ENCODE results near the gene TMEM52B.

TMEM52B gene
- total RNA-seq = 0 reads per million in 3 experiments

- no peak for DNase-seq
These were observed at the start of gene TMEM52B for GRCh38 chr12:10178821-10179220. TMEM52B (plus strand) TSS chr12:10179032; CDS start chr12:10179575, 543 bp downstream.

GRCh38 chr12:10130042-10130441 lies 48.8 kb upstream of the TMEM52B start, which contains the start of gene CLEC7A:
CLEC7A (minus strand) TSS chr12:10130199; CDS start chr12:10130082, 117 bp downstream.
- DNase-seq = no peak

- DNase-seq = no peak
These were observed 47.6 kb upstream of the TMEM52B start for GRCh38 chr12:10131111-10131690.

- no peak for DNase-seq
These were observed 45.9 kb upstream of the TMEM52B start for GRCh38 chr12:10132850-10133370.

- DNase-seq = no peak
These were observed 43.7 kb upstream of the TMEM52B start for GRCh38 chr12:10135126-10135525.

- no peak for DNase-seq
These were observed 42.1 kb upstream of the TMEM52B start for GRCh38 chr12:10136637-10137205.

- DNase-seq = peak; percentile 31
These were observed 38.8 kb upstream of the TMEM52B start for GRCh38 chr12:10140001-10140400.

- DNase-seq = no peak
These were observed 35.7 kb upstream of the TMEM52B start for GRCh38 chr12:10142976-10143589.

- DNase-seq = no peak
These were observed 31.0 kb upstream of the TMEM52B start for GRCh38 chr12:10147714-10148403.

GRCh38 chr12:10151621-10152020 lies 27.2 kb upstream of the TMEM52B start:
- DNase-seq = no peak

GRCh38 chr12:10153271-10154144 lies 25.3 kb upstream of the TMEM52B start:
- DNase-seq = peak; percentile 50

- DNase-seq = no peak
These were observed 24.7 kb upstream of the TMEM52B start for GRCh38 chr12:10154145-10154496.

- no peak for DNase-seq
These were observed 22.9 kb upstream of the TMEM52B start for GRCh38 chr12:10155966-10156365.

GRCh38 chr12:10158406-10158805 lies 20.4 kb upstream of the TMEM52B start:
- no peak for DNase-seq

- no peak for DNase-seq
These were observed 19.6 kb upstream of the TMEM52B start for GRCh38 chr12:10159280-10159679.

GRCh38 chr12:10160617-10161385 lies 18.0 kb upstream of the TMEM52B start:
- DNase-seq = no peak

GRCh38 chr12:10163084-10163483 lies 15.7 kb upstream of the TMEM52B start:
- DNase-seq = no peak

- DNase-seq = no peak
These were observed 13.4 kb upstream of the TMEM52B start for GRCh38 chr12:10165421-10165820.

GRCh38 chr12:10167599-10167998 lies 11.2 kb upstream of the TMEM52B start:
- no peak for DNase-seq

- DNase-seq = no peak
These were observed 9.7 kb upstream of the TMEM52B start for GRCh38 chr12:10169104-10169503.

- no peak for DNase-seq
These were observed 8.6 kb upstream of the TMEM52B start for GRCh38 chr12:10170216-10170615.

Measured in central memory CD4-positive, alpha-beta T cell (primary cell).